MM.1S (cell line): ENCODE data around the gene UNC5C.

ENCODE experiments used
- DNase-seq: peaks from one replicate; pipeline ENCODE4 v3.0.0-alpha.2; 2015
- H2AFZ ChIP-seq: fragments of 300-600 bp; sonication (generic); 2 replicates; pipeline ENCODE4 v1.6.0; 2016; ENCODE audit warnings: antibody characterized with exemption, low read length
- H3F3A ChIP-seq: fragments of 300-600 bp; sonication (generic); 2 replicates; pipeline ENCODE4 v1.6.1; 2016; ENCODE audit warnings: mild to moderate bottlenecking, antibody characterized with exemption, low read length, moderate library complexity, mixed read lengths; ENCODE audit not compliant: insufficient read depth
- H3K27ac ChIP-seq: fragments of 300-600 bp; sonication (generic); 2 replicates; pipeline ENCODE4 v1.5.1; 2016; ENCODE audit warnings: mild to moderate bottlenecking, low read length
- H3K27me3 ChIP-seq: fragments of 300-600 bp; sonication (generic); replicated peaks from 2 replicates; pipeline ENCODE4 v1.6.0; 2016; ENCODE audit warnings: low read length; ENCODE audit not compliant: insufficient read depth
- H3K36me3 ChIP-seq: fragments of 300-600 bp; sonication (generic); replicated peaks from 2 replicates; pipeline ENCODE4 v1.6.1; 2016; ENCODE audit warnings: mild to moderate bottlenecking, low read length, mixed read lengths; ENCODE audit not compliant: insufficient read depth
- H3K4me1 ChIP-seq: fragments of 300-600 bp; sonication (generic); 2 replicates; pipeline ENCODE4 v1.6.1; 2016; ENCODE audit warnings: low read length, mixed read lengths
- H3K4me2 ChIP-seq: fragments of 300-600 bp; sonication (generic); 2 replicates; pipeline ENCODE4 v1.6.0; 2016; ENCODE audit warnings: low read depth, low read length
- H3K4me3 ChIP-seq: fragments of 300-600 bp; sonication (generic); 2 replicates; pipeline ENCODE4 v1.5.1; 2016; ENCODE audit warnings: low read length, mixed read lengths
- H3K79me2 ChIP-seq: fragments of 300-600 bp; sonication (generic); 2 replicates; pipeline ENCODE4 v1.6.1; 2016; ENCODE audit warnings: mixed run types, low read length, mixed read lengths
- H3K9ac ChIP-seq: fragments of 300-600 bp; sonication (generic); 2 replicates; pipeline ENCODE4 v1.6.1; 2016; ENCODE audit warnings: low read length, mixed read lengths
- H3K9me2 ChIP-seq: fragments of 300-600 bp; sonication (generic); replicated peaks from 2 replicates; pipeline ENCODE4 v1.6.1; 2016; ENCODE audit warnings: mild to moderate bottlenecking, low read length, mixed read lengths; ENCODE audit not compliant: insufficient read depth
- H3K9me3 ChIP-seq: fragments of 300-600 bp; sonication (generic); replicated peaks from 2 replicates; pipeline ENCODE4 v1.6.1; 2016; ENCODE audit warnings: mild to moderate bottlenecking, low read length, mixed read lengths; ENCODE audit not compliant: insufficient read depth
- H4K20me1 ChIP-seq: fragments of 300-600 bp; sonication (generic); 2 replicates; pipeline ENCODE4 v1.6.1; 2016; ENCODE audit warnings: mild to moderate bottlenecking, low read length, moderate library complexity, mixed read lengths; ENCODE audit not compliant: insufficient read depth
- EZH2 ChIP-seq: fragments of 300-600 bp; sonication (generic); optimal IDR thresholded peaks from 2 replicates; pipeline ENCODE3; 2017; ENCODE audit warnings: low read depth, mild to moderate bottlenecking, antibody characterized with exemption, low read length, mixed read lengths
- EZH2phosphoT487 ChIP-seq: fragments of 300-600 bp; sonication (generic); IDR thresholded peaks from 2 replicates; pipeline ENCODE4 v1.6.1; 2018; ENCODE audit warnings: antibody characterized with exemption, low read length
- TF ChIP-seq, protein P1 (sequence below): fragments of 300-600 bp; sonication (generic); IDR thresholded peaks from 2 replicates; pipeline ENCODE4 v1.5.1; 2016; ENCODE audit warnings: antibody characterized with exemption, low read length, mixed read lengths

UNC5C gene

GRCh38 chr4:95516528-95517017 lies 32.2 kb downstream of the UNC5C start:
- no peaks in the 10 kb centered on the region for H3K79me2 ChIP-seq
- no peaks in the 10 kb centered on the region for H3F3A ChIP-seq
- TF ChIP-seq, protein P1, sequence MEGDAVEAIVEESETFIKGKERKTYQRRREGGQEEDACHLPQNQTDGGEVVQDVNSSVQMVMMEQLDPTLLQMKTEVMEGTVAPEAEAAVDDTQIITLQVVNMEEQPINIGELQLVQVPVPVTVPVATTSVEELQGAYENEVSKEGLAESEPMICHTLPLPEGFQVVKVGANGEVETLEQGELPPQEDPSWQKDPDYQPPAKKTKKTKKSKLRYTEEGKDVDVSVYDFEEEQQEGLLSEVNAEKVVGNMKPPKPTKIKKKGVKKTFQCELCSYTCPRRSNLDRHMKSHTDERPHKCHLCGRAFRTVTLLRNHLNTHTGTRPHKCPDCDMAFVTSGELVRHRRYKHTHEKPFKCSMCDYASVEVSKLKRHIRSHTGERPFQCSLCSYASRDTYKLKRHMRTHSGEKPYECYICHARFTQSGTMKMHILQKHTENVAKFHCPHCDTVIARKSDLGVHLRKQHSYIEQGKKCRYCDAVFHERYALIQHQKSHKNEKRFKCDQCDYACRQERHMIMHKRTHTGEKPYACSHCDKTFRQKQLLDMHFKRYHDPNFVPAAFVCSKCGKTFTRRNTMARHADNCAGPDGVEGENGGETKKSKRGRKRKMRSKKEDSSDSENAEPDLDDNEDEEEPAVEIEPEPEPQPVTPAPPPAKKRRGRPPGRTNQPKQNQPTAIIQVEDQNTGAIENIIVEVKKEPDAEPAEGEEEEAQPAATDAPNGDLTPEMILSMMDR, result no peak
- TF ChIP-seq EZH2phosphoT487, result no peak
- TF ChIP-seq EZH2, result no peak
- no peaks in the 10 kb centered on the region for H4K20me1 ChIP-seq
- H3K4me1 ChIP-seq, result no peaks in the 10 kb centered on the region
- no peak overlapping the region for H2AFZ ChIP-seq
- H3K9me2 ChIP-seq, result no peaks in the 10 kb centered on the region
- no peaks in the 10 kb centered on the region for H3K9me3 ChIP-seq
- no peak overlapping the region for H3K4me2 ChIP-seq
- no peak overlapping the region for H3K27ac ChIP-seq
- H3K9ac ChIP-seq, result no peak overlapping the region
- H3K4me3 ChIP-seq, result no peak overlapping the region
- no peaks in the 10 kb centered on the region for H3K27me3 ChIP-seq
- no peak for DNase-seq
- no peaks in the 10 kb centered on the region for H3K36me3 ChIP-seq

GRCh38 chr4:95515589-95515988 lies 33.2 kb downstream of the UNC5C start:
- Histone ChIP-seq H3K27ac (no peak overlapping the region), H3F3A (no peaks in the 10 kb centered on the region), H3K4me1 (no peaks in the 10 kb centered on the region), H3K4me2 (no peak overlapping the region), H2AFZ (no peak overlapping the region), H3K4me3 (no peak overlapping the region), H3K9me2 (no peaks in the 10 kb centered on the region), H3K79me2 (no peaks in the 10 kb centered on the region), H3K36me3 (no peaks in the 10 kb centered on the region), H3K27me3 (no peaks in the 10 kb centered on the region), H3K9me3 (no peaks in the 10 kb centered on the region), H3K9ac (no peak overlapping the region), H4K20me1 (no peaks in the 10 kb centered on the region)
- no peak for DNase-seq
- TF ChIP-seq EZH2, result no peak
- TF ChIP-seq EZH2phosphoT487, result no peak
- TF ChIP-seq, protein P1, result no peak

DNA sequence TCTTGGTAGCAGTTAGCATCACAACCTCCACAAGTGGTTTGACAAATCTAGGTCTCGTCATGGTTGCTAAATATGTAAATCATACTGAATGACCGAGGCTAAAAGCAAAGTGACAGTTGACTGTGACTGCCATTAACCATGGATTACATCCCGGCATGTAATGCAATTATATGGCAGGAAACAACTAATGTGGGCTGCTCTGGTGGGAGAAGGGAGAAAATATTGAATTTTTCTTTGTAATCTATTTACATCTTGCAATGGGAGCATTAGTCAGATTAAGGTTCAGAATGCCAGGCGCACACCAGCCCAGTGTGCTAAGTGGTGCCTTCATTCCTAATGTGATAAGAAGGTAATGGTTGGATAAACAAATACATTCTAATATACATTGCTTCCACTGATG lies 35.8 kb downstream of the UNC5C start:
- Histone ChIP-seq H3K4me1 (no peaks in the 10 kb centered on the region), H3F3A (no peaks in the 10 kb centered on the region), H3K4me2 (no peak overlapping the region), H3K27me3 (no peaks in the 10 kb centered on the region), H3K36me3 (no peaks in the 10 kb centered on the region), H3K9me3 (no peaks in the 10 kb centered on the region), H3K27ac (no peak overlapping the region), H2AFZ (no peak overlapping the region), H3K4me3 (no peak overlapping the region), H3K79me2 (no peaks in the 10 kb centered on the region), H3K9ac (no peak overlapping the region), H4K20me1 (no peaks in the 10 kb centered on the region), H3K9me2 (no peaks in the 10 kb centered on the region)
- no peak for DNase-seq
- TF ChIP-seq EZH2, result no peak
- TF ChIP-seq, protein P1, result no peak
- TF ChIP-seq EZH2phosphoT487, result no peak
